GM12891 (cell line): Measurements from ENCODE around the gene SH3TC2.

Source experiments
- POLR2A ChIP-seq: IDR thresholded peaks from 2 replicates; pipeline ENCODE4 v1.6.1; 2011; ENCODE audit warnings: low read depth, low read length, control low read depth
- POLR2AphosphoS5 ChIP-seq: IDR thresholded peaks from 2 replicates; pipeline ENCODE4 v1.6.1; 2011; ENCODE audit warnings: low read depth, low read length, control low read depth
- TAF1 ChIP-seq: IDR thresholded peaks from 2 replicates; pipeline ENCODE4 v1.6.1; 2011; ENCODE audit warnings: low read depth, low read length, control low read depth

- TF ChIP-seq POLR2A (no peak), POLR2AphosphoS5 (no peak), TAF1 (no peak)
Observed at GRCh38 chr5:148984345-148984744, 78.5 kb downstream of the SH3TC2 start.
